NB4 (cell line): ENCODE data around the gene CLDN6.

Experiments
- DNase-seq: peaks from one replicate; pipeline ENCODE4 v3.0.0; 2010; ENCODE audit warnings: low read depth
- H3K4me3 ChIP-seq: one replicate; pipeline ENCODE4 v1.5.1; 2011; ENCODE audit warnings: mild to moderate bottlenecking, low read depth, low read length, moderate library complexity
- CTCF ChIP-seq: IDR thresholded peaks from one replicate; pipeline ENCODE4 v1.5.1; 2012; ENCODE audit warnings: low read depth, low read length
- MAX ChIP-seq: IDR thresholded peaks from 2 replicates; pipeline ENCODE4 v1.6.1; 2011; ENCODE audit warnings: low read depth, low read length
- MYC ChIP-seq: IDR thresholded peaks from 2 replicates; pipeline ENCODE4 v1.6.1; 2011; ENCODE audit warnings: low read depth, low read length
- POLR2A ChIP-seq: IDR thresholded peaks from 2 replicates; pipeline ENCODE4 v1.6.1; 2011; ENCODE audit warnings: mild to moderate bottlenecking; ENCODE audit not compliant: insufficient read length; ENCODE audit errors: extremely low read depth

Gene CLDN6

GRCh38 chr16:3045758-3046640 lies 28.0 kb upstream of the CLDN6 start, which contains the start of gene MMP25:
TSS of gene MMP25 (plus strand) at chr16:3046561. CDS start at chr16:3046918, 357 bp downstream.
- TF ChIP-seq MAX (0 out of 2 replicates have a peak, but pooled peaks have one; percentile 32), CTCF (no peak)
- H3K4me3 ChIP-seq: peak within 1 kb of the TSS; percentile 58
- peak; percentile 83 for DNase-seq

- TF ChIP-seq CTCF: no peak
- TF ChIP-seq POLR2A: no peak
- TF ChIP-seq MAX: no peak
- no peak for TF ChIP-seq MYC
- peak overlapping the region; percentile 32 for H3K4me3 ChIP-seq
- DNase-seq: no peak
Measured at GRCh38 chr16:3044708-3045107, 26.7 kb upstream of the CLDN6 start.

GRCh38 chr16:3042376-3042775 lies 24.4 kb upstream of the CLDN6 start:
- DNase-seq: peak; percentile 69
- H3K4me3 ChIP-seq: no peak overlapping the region
- TF ChIP-seq POLR2A: no peak
- no peak for TF ChIP-seq MYC
- no peak for TF ChIP-seq MAX
- TF ChIP-seq CTCF: no peak

- no peak overlapping the region for H3K4me3 ChIP-seq
- DNase-seq: no peak
- TF ChIP-seq CTCF: no peak
Measured at GRCh38 chr16:3038896-3039295, 20.9 kb upstream of the CLDN6 start.

- no peak for DNase-seq
- no peak for TF ChIP-seq MYC
- no peak for TF ChIP-seq CTCF
- TF ChIP-seq MAX: no peak
- no peak for TF ChIP-seq POLR2A
- H3K4me3 ChIP-seq: no peak overlapping the region
Measured at GRCh38 chr16:3038256-3038655, 20.3 kb upstream of the CLDN6 start.
